T-cell (primary cell): ENCODE measurements around the gene QPCT. TPM values are rescaled to one million over a fixed set of nuclear protein-coding genes. Genes with fewer than 3 reads are reported as not detected.

Experiments
- ATAC-seq, 4 experiments: fragments of 200-7000 bp in 3 of 4; fragments of 150-1000 bp in 1 of 4; cut with Tn5 transposase; replicated peaks in 1 of 4; 1 replicate in 3 of 4; 2 replicates in 1 of 4; pipeline ENCODE4 v1.10.0; 2021; ENCODE audit warnings: moderate library complexity in 3 of 4, mild to moderate bottlenecking in 2 of 4, moderate number of reproducible peaks in 1 of 4
- CTCF ChIA-PET, 2 donors: fragments of 300-600 bp; sonication (Branson Sonifier 250); formaldehyde crosslinking; loops; one replicate each; lab custom pipeline; 2022; ENCODE audit warnings: antibody characterized with exemption in 2 of 2; lab: Charles Lee
- POLR2A ChIA-PET, 2 donors: fragments of 300-600 bp; sonication (Branson Sonifier 250); formaldehyde crosslinking; loops; one replicate each; lab custom pipeline; 2022; ENCODE audit warnings: antibody characterized with exemption in 2 of 2; lab: Charles Lee
- DNase-seq, 35 experiments: peaks; one replicate each; pipeline versions ENCODE4 v3.0.0 to v3.0.0-alpha.2; 2013 to 2023
- H3K27ac ChIP-seq: one replicate; pipeline ENCODE4 v1.5.1; 2013; ENCODE audit warnings: low read length
- H3K27me3 ChIP-seq, 2 experiments: replicated peaks in 1 of 2; 1 replicate in 1 of 2; 2 replicates in 1 of 2; pipeline versions ENCODE4 v1.6.1 to v1.7.0; 2013; ENCODE audit warnings: low read length in 1 of 2, mixed read lengths in 1 of 2; ENCODE audit not compliant: control insufficient read depth in 2 of 2, insufficient read depth in 2 of 2; ENCODE audit errors: extremely low read depth in 1 of 2
- H3K36me3 ChIP-seq, 2 donors: 1 replicate in 1 of 2; 2 replicates in 1 of 2; pipeline versions ENCODE4 v1.6.1 to v1.7.0; 2013; ENCODE audit warnings: low read length in 1 of 2; ENCODE audit not compliant: control insufficient read depth in 2 of 2, insufficient read depth in 1 of 2; ENCODE audit errors: extremely low read depth in 1 of 2
- H3K4me1 ChIP-seq, 2 experiments: 1 replicate in 1 of 2; 2 replicates in 1 of 2; pipeline versions ENCODE4 v1.6.1 to v1.7.0; 2013; ENCODE audit warnings: low read length in 2 of 2, mixed read lengths in 1 of 2; ENCODE audit not compliant: insufficient read depth in 2 of 2, control insufficient read depth in 1 of 2; ENCODE audit errors: extremely low read depth in 1 of 2
- H3K4me3 ChIP-seq, 2 donors: 1 replicate in 1 of 2; 2 replicates in 1 of 2; pipeline versions ENCODE4 v1.5.1 to v1.7.0; 2013; ENCODE audit warnings: mild to moderate bottlenecking in 2 of 2, low read length in 1 of 2, moderate library complexity in 1 of 2; ENCODE audit not compliant: control insufficient read depth in 1 of 2; ENCODE audit errors: extremely low read depth in 1 of 2
- H3K9me3 ChIP-seq: 2 replicates; pipeline ENCODE4 v1.7.0; 2013
- H3K27ac Mint-ChIP-seq, 2 donors: one replicate each; pipeline ENCODE4 v1.8.0; 2020 to 2021; ENCODE audit warnings: mild to moderate bottlenecking in 2 of 2, mixed read lengths in 2 of 2
- H3K27me3 Mint-ChIP-seq, 2 donors: one replicate each; pipeline ENCODE4 v1.8.0; 2021 to 2022; ENCODE audit warnings: mixed read lengths in 2 of 2
- H3K36me3 Mint-ChIP-seq: one replicate; pipeline ENCODE4 v1.8.0; 2021; ENCODE audit warnings: mixed read lengths
- H3K4me1 Mint-ChIP-seq, 3 donors: one replicate each; pipeline ENCODE4 v1.8.0; 2020 to 2022; ENCODE audit warnings: mixed read lengths in 3 of 3, mild to moderate bottlenecking in 1 of 3
- H3K4me3 Mint-ChIP-seq, 3 donors: one replicate each; pipeline ENCODE4 v1.8.0; 2020 to 2022; ENCODE audit warnings: mild to moderate bottlenecking in 3 of 3, mixed read lengths in 3 of 3, moderate library complexity in 3 of 3
- H3K9me3 Mint-ChIP-seq, 3 donors: one replicate each; pipeline ENCODE4 v1.8.0; 2020 to 2022; ENCODE audit warnings: mixed read lengths in 3 of 3
- WGBS: methylation state at CpG from one replicate; pipeline ENCODE4 v1.1.5; 2013; ENCODE audit warnings: missing lambda C conversion rate; ENCODE audit not compliant: insufficient coverage; 5-methylcytosine and 5-hydroxymethylcytosine counted together
- total RNA-seq, 35 experiments: library from RNA in 6 of 35; stranded (reverse) in 6 of 35; fragments of 120-200 nt in 1 of 35; gene quantifications; one replicate each; pipeline versions ENCODE4 v1.2.1 to v1.2.4 and lab custom pipeline; 2013 to 2026

Gene QPCT
- total RNA-seq, 5 donors from 2014 or later (not counting 1 experiment from before 2014, with no cell fraction given), result 1.1 to 3.1 (median 1.5) TPM; not detected in 2

DNA sequence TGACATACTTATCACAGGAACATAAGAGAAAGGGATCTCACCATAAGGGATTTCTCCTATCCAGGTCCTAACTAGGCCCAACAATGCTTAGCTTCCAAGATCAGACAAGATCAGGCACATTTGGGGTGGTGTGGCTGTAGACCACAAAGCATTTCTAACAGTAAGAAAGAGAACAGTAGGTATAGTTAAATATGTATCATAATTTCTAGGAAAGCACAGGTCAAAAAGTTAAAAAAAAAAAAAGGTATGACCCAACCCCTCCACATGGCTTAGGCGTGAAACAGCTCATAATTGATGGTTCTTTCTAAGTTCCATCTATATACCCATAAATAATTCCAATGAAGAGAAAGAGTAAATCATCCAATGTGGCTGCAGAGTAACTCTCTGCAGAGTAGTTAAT lies 26.7 kb upstream of the QPCT start:
- Histone ChIP-seq H3K4me3 (no peak overlapping the region), H3K9me3 (no peaks in the 10 kb centered on the region), H3K27me3 (no peaks in the 10 kb centered on the region), H3K36me3 (no peaks in the 10 kb centered on the region), H3K4me1 (peaks cover 0 to 12% of the 10 kb centered on the region in 2 experiments), H3K27ac (no peak overlapping the region)
- ChIA-PET POLR2A (no interaction called here), CTCF (interaction anchor here in 1 of 2 donors (0.6 to 0.7 kb wide), 2 partner anchors 516 to 1264 kb away, joined by 4 read pairs; no protein-coding TSS in a partner anchor)
- H3K4me1 Mint-ChIP-seq, result peaks cover 78 to 86% (median 85%) of the 10 kb centered on the region in 3 donors
- H3K4me3 Mint-ChIP-seq, result peak overlapping the region in 1 of 3 donors; percentile 20
- ATAC-seq, result no peak
- H3K9me3 Mint-ChIP-seq, result no peaks in the 10 kb centered on the region
- H3K27ac Mint-ChIP-seq, result peak overlapping the region in 1 of 2 donors; percentile 8
- H3K27me3 Mint-ChIP-seq, result no peaks in the 10 kb centered on the region
- WGBS, result no CpG with 5 or more reads among the region's 1 CpG
- no peak for DNase-seq
- peaks cover 19% of the 10 kb centered on the region for H3K36me3 Mint-ChIP-seq

DNA sequence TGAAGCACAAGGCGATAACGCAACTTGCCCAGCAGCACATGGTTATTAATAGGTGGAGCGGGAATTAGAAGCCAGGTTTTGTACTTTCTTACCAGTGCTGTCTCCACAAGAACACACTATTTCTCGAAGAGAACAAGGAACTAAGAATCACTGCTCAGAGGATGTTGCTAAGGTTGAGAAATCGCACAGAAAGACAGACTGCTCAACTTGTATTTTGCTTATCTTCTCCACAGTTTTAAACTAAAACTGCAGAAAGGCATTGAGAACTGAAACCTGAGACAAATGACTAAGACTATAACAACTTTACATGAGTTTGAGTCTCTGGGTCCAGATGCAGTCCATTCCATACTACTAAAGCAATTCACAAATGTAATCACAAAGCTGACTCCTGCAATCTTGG lies 26.0 kb upstream of the QPCT start:
- H3K36me3 Mint-ChIP-seq, result peaks cover 19% of the 10 kb centered on the region
- no peaks in the 10 kb centered on the region for H3K36me3 ChIP-seq
- H3K9me3 ChIP-seq, result no peaks in the 10 kb centered on the region
- H3K27ac Mint-ChIP-seq, result peak overlapping the region in 1 of 2 donors; percentile 35
- no peak overlapping the region for H3K27ac ChIP-seq
- ATAC-seq (no peak), DNase-seq (no peak)
- no peak overlapping the region for H3K4me3 Mint-ChIP-seq
- no peaks in the 10 kb centered on the region for H3K27me3 ChIP-seq
- peaks cover 3 to 15% of the 10 kb centered on the region in 2 experiments for H3K4me1 ChIP-seq
- peaks cover 78 to 85% (median 82%) of the 10 kb centered on the region in 3 donors for H3K4me1 Mint-ChIP-seq
- POLR2A ChIA-PET, result interaction anchor here in 1 of 2 donors (0.6 kb wide), 1 partner anchor 56 kb away, joined by 4 read pairs; no protein-coding TSS in a partner anchor
- peaks cover 0 to 2% of the 10 kb centered on the region in 2 donors for H3K27me3 Mint-ChIP-seq
- H3K9me3 Mint-ChIP-seq, result no peaks in the 10 kb centered on the region
- CTCF ChIA-PET, result interaction anchor here (0.5 to 0.7 kb wide), 2 partner anchors 941 to 1263 kb away, joined by 3 to 4 read pairs; no protein-coding TSS in a partner anchor
- 67% methylated on average over 1 of the region's 5 CpGs for WGBS
- no peak overlapping the region for H3K4me3 ChIP-seq

DNA sequence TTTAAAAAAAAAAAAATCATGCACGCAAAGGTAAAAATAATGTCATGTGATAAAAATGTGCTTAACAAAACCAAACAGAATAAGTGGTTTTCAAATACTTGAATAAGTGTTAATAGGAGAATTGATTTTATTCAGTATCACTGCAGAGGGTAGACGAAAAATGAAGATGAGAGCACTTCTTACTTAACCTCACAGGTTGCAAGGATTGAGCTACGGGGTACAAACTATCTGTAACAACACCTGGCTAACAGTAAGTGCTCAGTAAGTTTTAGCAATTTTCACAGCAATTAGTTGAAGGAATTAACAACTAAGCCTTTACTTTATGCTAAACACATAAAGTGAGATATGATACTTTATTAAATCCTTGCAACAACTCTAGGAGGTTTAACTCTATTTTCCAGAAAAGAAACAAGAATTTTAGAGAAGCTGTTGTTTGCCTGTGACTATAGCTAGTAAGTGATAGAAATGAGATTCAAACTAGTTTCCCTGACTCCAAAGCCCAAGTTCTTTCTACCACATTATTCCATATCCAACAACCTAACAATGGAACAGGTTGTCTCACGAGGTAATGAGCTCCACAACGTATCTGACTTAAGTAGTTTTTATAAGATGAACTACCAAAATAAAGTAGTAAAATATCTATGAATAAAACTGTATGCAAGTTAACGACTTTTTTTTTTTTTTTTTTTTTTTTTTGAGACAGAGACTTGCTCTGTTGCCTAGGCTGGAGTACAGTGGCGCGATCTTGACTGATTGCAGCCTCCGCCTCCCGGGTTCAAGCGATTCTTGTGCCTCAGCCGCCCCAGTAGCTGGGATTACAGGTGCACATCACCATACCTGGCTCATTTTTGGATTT lies 24.4 kb upstream of the QPCT start:
- 100% methylated on average over 6 of the region's 12 CpGs for WGBS
- POLR2A ChIA-PET, result interaction anchor here (0.6 to 1.1 kb wide), 6 partner anchors 8 to 1008 kb away, joined by 3 to 13 read pairs (median 4); partner anchors contain the start of genes CEBPZ (in 1 of the 2) and NDUFAF7 (in 1 of the 2)
- Histone ChIP-seq H3K9me3 (no peaks in the 10 kb centered on the region), H3K36me3 (no peaks in the 10 kb centered on the region), H3K4me1 (peaks cover 11 to 16% of the 10 kb centered on the region in 2 experiments), H3K4me3 (no peak overlapping the region), H3K27ac (no peak overlapping the region), H3K27me3 (peaks cover 0 to 2% of the 10 kb centered on the region in 2 experiments)
- ATAC-seq (no peak), DNase-seq (no peak)
- Mint-ChIP-seq H3K4me3 (no peak overlapping the region), H3K9me3 (no peaks in the 10 kb centered on the region), H3K27me3 (peaks cover 0 to 3% of the 10 kb centered on the region in 2 donors), H3K36me3 (peaks cover 17% of the 10 kb centered on the region), H3K27ac (peak overlapping the region in 1 of 2 donors; percentile 18), H3K4me1 (peaks cover 73 to 80% (median 74%) of the 10 kb centered on the region in 3 donors)
- CTCF ChIA-PET, result interaction anchor here in 1 of 2 donors (0.7 to 1.7 kb wide), 3 partner anchors 9 to 200 kb away, joined by 3 to 7 read pairs (median 6); no protein-coding TSS in a partner anchor

GRCh38 chr2:37321029-37321682 lies 23.3 kb upstream of the QPCT start:
- H3K27ac Mint-ChIP-seq, result peak overlapping the region in 1 of 2 donors; percentile 3
- no peak for ATAC-seq

GRCh38 chr2:37322368-37322767 lies 22.1 kb upstream of the QPCT start:
- peak overlapping the region in 2 of 3 donors; percentile 17 to 37 for H3K4me3 Mint-ChIP-seq
- H3K27ac Mint-ChIP-seq, result peak overlapping the region in 1 of 2 donors; percentile 52
- POLR2A ChIA-PET, result interaction anchor here (0.6 to 1.8 kb wide), 5 partner anchors 12 to 303 kb away, joined by 3 to 5 read pairs (median 3); no protein-coding TSS in a partner anchor

More at GRCh38 chr2:37321029-37321682, 23.3 kb upstream of the QPCT start:
- no CpG with 5 or more reads among the region's 4 CpGs for WGBS
- Histone ChIP-seq H3K9me3 (no peaks in the 10 kb centered on the region), H3K4me1 (peaks cover 18 to 20% of the 10 kb centered on the region in 2 experiments), H3K27me3 (peaks cover 0 to 10% of the 10 kb centered on the region in 2 experiments), H3K36me3 (no peaks in the 10 kb centered on the region), H3K27ac (no peak overlapping the region), H3K4me3 (no peak overlapping the region)
- Mint-ChIP-seq H3K9me3 (no peaks in the 10 kb centered on the region), H3K36me3 (peaks cover 12% of the 10 kb centered on the region), H3K4me3 (peak overlapping the region; percentile 5 to 24 (median 10)), H3K4me1 (peaks cover 68 to 75% (median 69%) of the 10 kb centered on the region in 3 donors), H3K27me3 (peaks cover 0 to 5% of the 10 kb centered on the region in 2 donors)
- ChIA-PET POLR2A (interaction anchor here in 1 of 2 donors (0.6 kb wide), 1 partner anchor 1006 kb away, joined by 5 read pairs; no protein-coding TSS in a partner anchor), CTCF (interaction anchor here in 1 of 2 donors (0.5 to 1.7 kb wide), 2 partner anchors 9 to 17 kb away, joined by 4 to 6 read pairs; no protein-coding TSS in a partner anchor)
- no peak for DNase-seq

More at GRCh38 chr2:37322368-37322767, 22.1 kb upstream of the QPCT start:
- H3K9me3 ChIP-seq, result no peaks in the 10 kb centered on the region
- H3K4me3 ChIP-seq, result no peak overlapping the region
- DNase-seq, result peak in 1 of 35 experiments; percentile 17
- CTCF ChIA-PET, result interaction anchor here in 1 of 2 donors (0.9 to 1.0 kb wide), 2 partner anchors 16 to 32 kb away, joined by 3 read pairs; no protein-coding TSS in a partner anchor
- H3K27me3 Mint-ChIP-seq, result peaks cover 0 to 12% of the 10 kb centered on the region in 2 donors
- ATAC-seq, result no peak
- no peaks in the 10 kb centered on the region for H3K36me3 ChIP-seq
- peaks cover 60 to 68% (median 63%) of the 10 kb centered on the region in 3 donors for H3K4me1 Mint-ChIP-seq
- no peaks in the 10 kb centered on the region for H3K9me3 Mint-ChIP-seq
- H3K36me3 Mint-ChIP-seq, result peaks cover 5% of the 10 kb centered on the region
- H3K4me1 ChIP-seq, result peaks cover 18 to 20% of the 10 kb centered on the region in 2 experiments
- peaks cover 0 to 10% of the 10 kb centered on the region in 2 experiments for H3K27me3 ChIP-seq
- H3K27ac ChIP-seq, result no peak overlapping the region
